GM19452 (cell line): ENCODE measurements around the gene PPEF2.
"Not testable (repeated sequence)": the region's sequence is repeated elsewhere in the genome, so short reads cannot be mapped to it uniquely, and the experiment has no call there.

Source experiments
- ATAC-seq: cut with Tn5 transposase; IDR thresholded peaks from one replicate; pipeline ENCODE4 v1.9.1; 2021; ENCODE audit not compliant: unreplicated experiment

Gene PPEF2

GRCh38 chr4:75902352-75902751 lies at the start of gene PPEF2:
TSS of gene PPEF2 (minus strand) at chr4:75902452. CDS start at chr4:75896325, 6,127 bp downstream.
- no peak for ATAC-seq

GRCh38 chr4:75950213-75950815 lies 48.1 kb upstream of the PPEF2 start:
- ATAC-seq, result no peak

DNA sequence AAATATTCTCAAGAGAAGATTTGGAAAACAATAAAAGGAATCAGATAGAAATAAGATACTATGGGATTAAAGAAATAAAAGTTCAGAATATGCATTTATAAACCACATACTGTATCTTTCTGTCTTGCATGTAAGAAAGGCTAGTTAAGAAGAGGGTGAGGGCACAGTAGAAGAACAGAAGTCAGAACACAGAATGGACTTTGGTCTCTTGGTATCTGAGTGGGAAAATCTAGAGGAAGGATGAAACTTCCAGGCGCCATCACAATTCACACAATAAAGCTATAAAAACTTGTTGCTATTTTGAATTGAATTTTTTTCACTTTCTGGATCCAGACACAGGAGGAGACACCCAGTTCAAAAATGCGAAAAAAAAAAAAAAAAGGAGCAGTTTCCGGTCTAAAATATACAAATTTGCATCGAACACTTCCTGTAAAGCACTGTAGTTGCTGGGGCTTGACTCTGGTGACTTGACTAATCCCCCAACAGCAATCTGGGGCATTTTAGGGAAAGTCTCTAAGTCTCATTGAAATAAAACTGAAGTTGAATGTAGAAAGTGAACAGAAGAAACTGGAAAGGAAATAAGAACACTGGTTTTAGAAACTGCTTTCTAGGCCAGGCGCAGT lies 46.7 kb upstream of the PPEF2 start:
- ATAC-seq, result peak; percentile 88

DNA sequence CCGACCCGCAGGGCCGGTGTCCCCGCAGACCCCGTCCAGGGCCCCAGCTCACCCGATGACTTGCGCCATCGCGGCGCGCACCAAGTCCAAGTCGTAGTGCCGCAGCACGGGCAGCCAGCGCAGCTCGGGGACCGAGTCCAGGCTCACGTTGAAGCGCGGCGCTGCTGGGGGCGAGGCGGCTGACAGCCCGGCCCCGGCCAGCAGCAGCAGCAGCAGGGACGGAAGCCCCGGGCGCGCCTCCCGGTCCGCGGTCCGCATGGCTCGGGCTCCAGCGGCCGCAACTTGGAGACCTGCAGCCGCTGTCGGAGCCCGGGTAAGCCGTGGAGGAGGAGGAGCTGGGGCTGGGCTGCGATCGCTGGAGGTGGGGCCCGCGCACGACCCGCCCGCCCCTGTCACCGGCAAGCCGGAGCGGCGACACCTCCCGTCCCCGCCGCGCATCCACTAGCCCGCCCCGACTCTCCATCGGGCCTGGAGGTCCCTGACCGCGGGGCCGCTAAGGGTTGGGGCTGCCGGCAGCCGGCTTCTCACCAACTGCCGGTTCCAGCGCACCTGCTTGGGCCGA lies 38.5 kb upstream of the PPEF2 start, which contains the start of gene NAAA:
Gene NAAA, minus strand, starts transcription at position 322 of the 562 bp plus-strand sequence. Its CDS starts 64 bp downstream, at position 258.
- ATAC-seq, result peak; percentile 59

DNA sequence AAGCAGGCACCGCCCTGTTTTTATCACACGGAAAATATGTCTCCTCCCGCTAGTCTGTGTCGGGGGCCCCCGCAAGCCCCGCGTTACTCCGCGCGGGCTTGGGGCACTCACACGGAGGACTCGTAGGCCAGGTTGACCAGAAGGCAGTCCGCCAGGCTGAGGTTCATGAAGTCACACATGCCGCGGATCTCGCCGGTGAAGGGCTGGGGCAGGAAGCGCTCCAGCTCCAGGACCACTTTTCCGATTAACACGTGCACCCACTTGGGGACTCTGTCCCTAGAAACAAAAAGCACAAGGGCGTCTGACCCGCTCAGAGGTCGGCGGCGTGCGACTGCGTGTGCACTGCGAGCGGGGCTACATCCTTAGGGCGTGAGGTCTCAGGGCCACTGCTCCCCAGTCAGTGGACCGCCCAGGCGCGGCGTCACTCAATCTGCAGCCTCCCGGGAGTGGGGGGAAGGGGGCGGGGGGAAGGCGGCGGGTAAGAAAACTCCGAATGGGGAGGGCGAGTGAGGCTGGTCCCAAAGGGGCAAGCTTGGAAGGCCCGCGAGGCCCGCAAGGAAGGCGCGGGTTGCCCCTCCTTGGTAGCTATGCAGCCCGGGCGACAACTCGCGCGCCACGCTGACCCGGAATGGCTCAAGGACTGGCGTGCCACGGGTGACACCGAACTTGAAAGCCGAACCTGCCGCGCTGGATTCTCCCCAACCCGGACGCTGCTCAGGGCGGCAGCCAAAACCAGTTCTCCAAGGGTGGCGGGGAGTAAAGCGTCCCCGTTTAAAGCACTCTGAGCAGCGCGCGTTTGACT lies 37.8 kb upstream of the PPEF2 start:
- ATAC-seq, result peak; percentile 72

DNA sequence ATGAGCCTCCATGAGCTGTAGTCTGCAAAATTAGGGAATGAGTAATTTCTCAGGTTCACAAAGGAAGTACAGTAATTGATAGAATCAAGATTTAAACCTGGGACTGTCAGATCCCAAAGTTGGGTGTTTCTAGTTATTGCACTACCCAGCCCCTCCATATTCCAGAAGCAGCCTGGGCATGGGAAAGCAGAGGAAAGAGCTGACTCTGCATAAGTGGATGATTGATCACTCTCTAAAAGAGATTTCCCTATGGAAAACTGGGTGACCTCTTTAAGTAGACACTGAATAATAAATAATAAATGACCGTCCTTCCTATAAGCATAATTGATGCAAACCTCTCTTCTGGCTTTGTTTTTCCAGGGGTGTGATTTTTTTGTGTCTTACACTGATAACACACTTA lies 33.4 kb upstream of the PPEF2 start:
- no peak for ATAC-seq

- no peak for ATAC-seq
Measured at GRCh38 chr4:75930152-75930551, 27.9 kb upstream of the PPEF2 start.

- not testable (repeated sequence) for ATAC-seq
Measured at GRCh38 chr4:75924916-75925315, 22.7 kb upstream of the PPEF2 start.

DNA sequence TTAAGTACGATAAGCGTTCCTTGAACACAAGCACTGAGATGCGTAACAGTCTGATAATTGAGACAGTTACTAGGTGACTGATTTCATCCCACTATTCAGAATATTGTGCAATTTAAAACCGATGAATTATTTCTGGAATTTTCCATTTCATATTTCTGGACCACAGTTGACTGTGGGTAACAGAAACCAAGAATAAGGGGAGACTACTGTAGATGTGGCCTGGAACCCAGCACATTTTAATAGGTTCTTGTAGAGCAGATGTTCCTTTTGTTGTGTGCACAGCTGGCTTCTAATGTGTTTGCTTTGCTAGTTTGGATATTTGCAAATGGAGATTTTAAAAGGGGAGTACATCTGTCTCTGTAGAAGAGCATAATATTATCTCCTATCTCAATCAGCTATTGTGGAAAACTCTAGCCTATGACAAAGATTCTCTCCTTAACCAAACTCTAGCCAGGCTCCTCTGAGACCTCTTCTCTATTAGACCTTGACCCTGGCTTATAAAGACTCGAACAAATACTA lies 22.1 kb upstream of the PPEF2 start:
- ATAC-seq, result no peak

DNA sequence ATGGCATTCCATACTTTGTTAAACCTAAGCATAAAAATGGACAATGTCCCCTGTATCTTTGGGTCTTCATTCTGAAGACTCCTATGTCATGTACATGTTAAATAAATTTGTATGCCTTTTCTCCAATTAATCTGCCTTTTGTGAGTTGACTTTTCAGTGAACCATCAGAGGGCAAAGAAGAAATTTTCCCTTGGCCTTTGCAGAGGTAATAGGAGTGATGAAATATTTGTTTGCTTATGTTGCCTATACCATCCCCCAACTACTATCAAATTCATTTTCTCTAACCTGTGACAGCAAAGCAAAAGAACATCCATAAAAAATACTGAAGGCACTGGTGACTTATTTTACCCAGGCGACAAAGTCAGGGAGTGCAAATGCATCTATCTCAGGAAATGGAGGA lies 20.3 kb upstream of the PPEF2 start:
- ATAC-seq, result no peak

DNA sequence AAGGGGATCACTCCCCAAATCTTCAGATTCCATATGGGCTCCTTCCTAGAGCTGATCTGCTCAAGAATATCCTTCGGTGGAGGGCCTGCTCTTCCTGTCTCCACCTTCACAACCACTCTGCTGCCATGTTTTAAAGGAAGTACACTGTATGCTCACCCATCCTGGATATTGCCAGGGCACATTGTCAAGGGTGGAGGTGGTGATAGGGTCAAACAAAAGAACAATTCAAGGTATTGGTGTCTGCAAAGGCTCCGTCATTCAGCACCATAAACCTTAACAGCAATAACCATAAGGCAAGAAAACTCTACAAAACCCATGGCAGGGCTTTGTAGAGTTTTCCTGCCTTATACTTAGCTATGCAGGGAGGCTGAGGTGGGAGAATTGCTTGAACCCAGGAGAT lies 19.7 kb upstream of the PPEF2 start:
- ATAC-seq, result no peak

GRCh38 chr4:75920327-75920726 lies 18.1 kb upstream of the PPEF2 start:
- ATAC-seq, result no peak

DNA sequence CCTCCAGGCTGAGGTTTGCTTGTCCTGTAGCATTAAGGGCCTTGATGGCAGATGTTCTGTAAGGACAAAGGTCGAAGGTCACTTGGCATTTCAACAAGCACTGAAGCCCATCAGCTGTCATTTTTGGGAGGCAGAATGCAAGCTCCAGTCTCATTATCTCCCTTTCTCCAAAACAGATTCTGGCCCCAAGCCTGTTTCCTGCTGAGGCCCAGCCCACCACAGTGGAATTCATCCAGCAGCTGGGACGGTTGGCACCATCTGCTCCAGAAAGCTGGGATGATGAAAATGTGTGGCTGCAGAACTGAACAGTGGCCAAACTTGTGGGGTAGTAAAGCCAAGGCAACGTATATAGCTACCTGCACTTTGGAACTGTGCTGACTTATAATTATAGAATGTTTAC lies 17.7 kb upstream of the PPEF2 start:
- no peak for ATAC-seq

GRCh38 chr4:75916091-75916661 lies 13.9 kb upstream of the PPEF2 start:
- no peak for ATAC-seq

DNA sequence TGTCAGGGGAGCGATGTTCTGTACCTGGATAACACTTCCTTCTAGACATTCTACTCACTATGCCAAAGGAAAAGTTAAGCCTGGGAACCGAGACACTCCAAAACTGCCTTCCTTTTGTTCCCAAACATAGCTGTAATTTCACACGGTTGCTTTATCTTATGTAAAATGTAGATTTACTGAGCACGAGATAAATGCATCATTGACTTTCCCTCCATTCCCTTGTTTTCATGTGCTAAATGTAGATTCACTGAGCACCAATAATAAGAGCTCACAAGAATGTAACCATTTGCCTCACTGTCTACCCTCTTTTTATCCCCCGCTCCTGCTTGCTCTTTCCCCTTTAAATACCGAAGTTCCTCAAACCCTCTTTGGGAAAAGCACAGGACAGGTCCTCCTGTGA lies 10.7 kb upstream of the PPEF2 start:
- ATAC-seq, result no peak

- not testable (repeated sequence) for ATAC-seq
Measured at GRCh38 chr4:75910831-75911230, 8.6 kb upstream of the PPEF2 start.

DNA sequence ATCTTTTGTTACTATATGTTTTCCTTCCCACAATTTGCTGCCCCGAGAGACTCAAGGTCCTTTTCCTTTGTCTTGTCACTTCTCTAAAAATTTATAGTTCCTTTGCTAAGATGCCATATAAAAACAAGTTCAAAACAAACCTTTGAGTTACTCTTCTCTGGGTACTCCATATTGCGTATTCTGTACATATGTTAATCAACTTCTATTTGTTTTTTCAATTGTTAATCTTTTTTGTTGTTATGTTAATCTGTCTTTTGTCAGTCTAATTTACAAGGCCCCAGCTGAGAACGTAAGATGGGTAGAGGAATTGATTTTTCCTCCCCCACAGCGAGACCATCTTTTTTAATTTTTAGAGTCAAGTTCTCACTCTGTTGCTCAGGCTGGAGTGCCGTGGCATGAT lies 7.2 kb upstream of the PPEF2 start:
- ATAC-seq, result no peak

- no peak for ATAC-seq
Measured at GRCh38 chr4:75908555-75908954, 6.3 kb upstream of the PPEF2 start.

DNA sequence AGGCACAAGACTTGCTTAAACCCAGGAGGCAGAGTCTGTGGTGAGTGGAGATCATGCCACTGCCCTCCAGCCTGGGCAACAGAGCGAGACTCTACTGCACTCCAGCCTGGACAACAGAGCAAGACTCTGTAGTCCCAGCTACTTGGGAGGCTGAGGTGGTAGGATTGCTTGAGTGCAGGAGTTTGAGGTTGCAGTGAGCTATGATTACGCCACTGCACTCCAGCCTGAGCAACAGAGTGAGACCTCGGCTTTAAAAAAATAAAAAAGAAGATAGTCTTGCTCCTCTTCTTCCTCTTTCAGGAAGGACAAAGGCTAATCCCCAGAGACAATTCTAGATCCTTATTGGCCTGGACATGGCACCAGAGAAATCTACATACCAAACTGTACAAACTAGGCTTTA lies 5.7 kb upstream of the PPEF2 start:
- no peak for ATAC-seq

DNA sequence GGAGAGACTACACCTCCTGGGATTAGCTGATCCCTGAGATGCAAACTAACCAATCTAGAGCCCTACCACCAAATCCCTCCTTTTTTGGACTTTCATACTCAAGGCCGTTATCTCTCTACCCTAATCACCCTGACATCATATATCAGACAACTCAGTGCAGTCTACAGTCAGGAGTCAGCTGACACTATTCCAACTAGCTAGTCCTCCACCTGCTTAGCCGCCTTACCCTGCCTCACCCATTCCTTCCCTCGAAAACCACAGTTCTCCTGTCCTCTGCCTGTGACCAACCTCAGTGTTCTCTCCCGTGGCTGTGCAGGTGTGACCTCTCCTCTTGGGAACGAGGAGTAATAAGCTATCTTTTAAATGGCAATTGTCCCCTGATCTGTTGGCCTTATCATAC lies 1.8 kb upstream of the PPEF2 start:
- no peak for ATAC-seq

DNA sequence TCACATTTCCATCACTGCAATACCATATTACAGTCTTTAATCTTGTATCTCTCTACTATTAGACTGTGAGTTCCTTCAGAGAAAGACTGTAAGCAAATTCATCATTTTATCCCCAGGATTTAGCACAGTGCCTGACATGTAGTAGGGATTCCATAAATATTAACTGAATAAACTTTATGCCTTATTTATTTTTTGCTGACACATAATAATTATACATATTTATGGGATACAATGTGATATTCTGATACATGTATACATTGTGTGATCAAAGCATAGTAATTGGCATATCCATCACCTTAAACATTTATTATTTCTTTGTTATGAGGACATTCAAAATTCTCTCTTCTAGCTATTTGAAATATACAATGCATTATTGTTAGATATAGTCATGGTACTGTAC lies 3.7 kb downstream of the PPEF2 start:
- no peak for ATAC-seq
